GM19467 (cell line): Measurements from ENCODE around the gene WFDC13.
"Not testable (repeated sequence)": the region's sequence is repeated elsewhere in the genome, so short reads cannot be mapped to it uniquely, and the experiment has no call there.

Experiments used
- ATAC-seq: cut with Tn5 transposase; IDR thresholded peaks from one replicate; pipeline ENCODE4 v1.9.1; 2021; ENCODE audit warnings: mild to moderate bottlenecking, moderate library complexity; ENCODE audit not compliant: unreplicated experiment

WFDC13 gene

GRCh38 chr20:45701873-45702272 is at the start of gene WFDC13:
Gene WFDC13, plus strand, starts transcription at chr20:45702038. Its CDS starts 86 bp downstream, at chr20:45702124.
- no peak for ATAC-seq

- not testable (repeated sequence) for ATAC-seq
Observed at GRCh38 chr20:45657038-45657437, 44.8 kb upstream of the WFDC13 start.

DNA sequence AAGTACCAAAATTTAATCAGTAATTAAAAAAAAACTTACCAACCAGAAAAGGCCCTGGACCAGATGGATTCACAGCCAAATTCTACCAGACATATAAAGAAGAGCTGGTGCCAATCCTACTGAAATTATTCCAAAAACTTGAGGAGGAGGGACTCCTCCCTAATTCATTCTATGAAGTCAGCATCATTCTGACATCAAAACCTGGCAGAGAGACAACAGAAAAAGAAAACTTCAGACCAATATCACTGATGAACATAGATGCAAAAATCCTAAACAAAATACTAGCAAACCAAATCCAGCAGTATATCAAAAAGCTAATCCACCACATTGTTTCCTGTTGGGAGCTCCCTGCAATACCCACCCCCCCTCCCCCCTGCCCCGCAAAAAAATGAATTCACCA is 31.7 kb upstream of the WFDC13 start, which contains the start of gene WFDC11:
Gene WFDC11, minus strand, starts transcription at position 101 of the 400 bp plus-strand sequence. CDS start 19,639 bp downstream, outside the sequence.
- no peak for ATAC-seq

DNA sequence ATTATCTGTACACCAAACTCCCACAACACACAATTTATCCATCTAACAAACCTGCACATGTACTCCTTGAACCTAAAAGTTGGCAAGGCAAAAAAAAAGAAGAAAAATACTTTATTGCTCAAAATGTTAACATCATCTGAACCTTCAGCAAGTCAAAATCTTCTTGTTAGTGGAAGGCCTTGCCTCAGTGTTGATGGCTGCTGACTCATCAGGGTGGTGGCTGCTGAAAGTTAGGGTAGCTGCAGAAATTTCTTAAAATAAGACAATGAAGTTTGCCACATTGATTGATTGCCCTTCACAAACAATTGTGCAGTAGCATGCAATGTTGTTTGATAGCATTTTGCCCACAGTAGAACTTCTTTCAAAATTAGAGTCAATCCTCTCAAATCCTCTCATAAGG is 29.1 kb upstream of the WFDC13 start:
- no peak for ATAC-seq

DNA sequence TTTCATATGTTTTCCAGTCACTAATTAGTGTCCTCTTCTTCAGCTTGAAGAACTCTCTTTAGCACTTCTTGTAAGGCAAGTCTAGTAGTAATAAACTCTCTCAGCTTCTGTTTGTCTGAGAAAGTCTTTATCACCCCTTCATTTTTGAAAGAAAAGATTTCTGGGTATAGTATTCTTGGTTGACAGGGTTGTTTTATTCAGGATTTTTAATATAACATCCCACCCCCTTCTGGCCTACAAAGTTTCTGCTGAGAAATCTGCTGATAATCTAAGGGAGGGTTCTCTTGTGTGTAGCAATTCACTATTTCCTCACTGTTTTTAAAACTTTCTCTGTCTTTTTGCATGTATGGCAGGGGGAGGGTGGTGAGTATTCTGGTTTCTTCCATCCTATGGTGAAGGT is 22.2 kb upstream of the WFDC13 start:
- no peak for ATAC-seq

- ATAC-seq: no peak
Observed at GRCh38 chr20:45685896-45686295, 15.9 kb upstream of the WFDC13 start.

- ATAC-seq: not testable (repeated sequence)
Observed at GRCh38 chr20:45693346-45693745, 8.5 kb upstream of the WFDC13 start.

DNA sequence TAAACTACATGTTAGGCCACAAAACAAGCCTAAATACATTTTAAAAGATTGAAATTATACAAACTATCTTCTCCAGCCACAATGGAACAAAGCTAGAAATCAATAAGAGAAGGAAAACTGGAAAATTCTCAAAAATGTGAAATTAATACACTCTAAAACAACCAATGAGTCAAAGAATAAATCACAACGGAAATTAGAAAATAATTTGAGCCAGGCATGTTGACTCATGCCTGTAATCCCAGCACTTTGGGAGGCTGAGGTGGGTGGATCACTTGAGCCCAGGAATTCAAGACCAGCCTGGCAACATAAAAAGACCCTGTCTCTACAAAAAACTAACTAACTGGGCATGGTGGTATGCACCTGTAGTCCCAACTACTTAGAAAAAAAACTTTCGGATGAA is 6.3 kb upstream of the WFDC13 start:
- ATAC-seq: no peak

- no peak for ATAC-seq
Observed at GRCh38 chr20:45701104-45701503, 734 bp upstream of the WFDC13 start.

GRCh38 chr20:45704969-45705637 is 3.3 kb downstream of the WFDC13 start, which contains the start of gene WFDC10B:
Gene WFDC10B, minus strand, starts transcription at chr20:45705019. Its CDS starts 19,027 bp downstream, at chr20:45685992.
- ATAC-seq: no peak

GRCh38 chr20:45716141-45716688 is 14.4 kb downstream of the WFDC13 start:
- ATAC-seq: not testable (repeated sequence)

- ATAC-seq: no peak
Observed at GRCh38 chr20:45722047-45722446, 20.2 kb downstream of the WFDC13 start, which contains the start of gene SPINT4. Gene SPINT4, plus strand, starts transcription at chr20:45722347. Its CDS starts 21 bp downstream, at chr20:45722368.

DNA sequence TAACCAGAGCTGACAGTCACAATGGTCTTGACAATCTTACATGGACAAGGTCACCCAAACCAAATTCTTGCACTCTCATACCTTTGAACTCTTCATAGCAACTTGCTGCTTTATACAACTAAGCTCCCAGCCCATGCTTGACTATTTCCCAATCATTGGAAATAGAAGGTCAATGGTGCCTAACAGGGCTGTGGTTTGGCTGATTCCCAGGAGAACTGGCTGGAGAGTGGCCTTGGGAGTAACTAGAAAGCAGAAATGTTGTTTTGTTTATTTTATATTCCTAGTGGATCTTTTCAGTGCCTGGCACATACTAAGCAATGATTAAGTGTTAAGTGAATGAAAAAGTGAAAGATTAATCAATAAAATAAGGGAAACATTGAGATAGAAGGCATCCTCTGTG is 23.3 kb downstream of the WFDC13 start:
- ATAC-seq: no peak

DNA sequence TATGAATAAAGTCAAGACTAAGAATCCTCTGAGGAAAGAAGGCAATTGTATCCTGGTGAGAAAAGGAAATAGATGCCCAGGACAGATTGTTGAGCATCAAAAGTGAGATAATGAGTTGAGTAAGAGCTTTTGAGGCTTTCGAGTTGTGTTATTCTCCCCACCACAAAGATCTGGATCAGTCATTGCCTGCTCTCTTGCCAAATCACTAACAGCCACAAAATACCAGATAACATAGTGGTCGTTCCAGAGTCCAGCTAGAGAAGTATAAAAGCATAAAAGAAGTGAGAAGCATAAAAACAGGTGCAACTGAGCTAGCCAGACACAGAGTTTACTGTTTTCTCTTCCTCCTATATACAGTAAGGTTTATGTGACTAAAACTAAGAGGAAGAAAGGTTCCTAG is 25.2 kb downstream of the WFDC13 start:
- no peak for ATAC-seq

DNA sequence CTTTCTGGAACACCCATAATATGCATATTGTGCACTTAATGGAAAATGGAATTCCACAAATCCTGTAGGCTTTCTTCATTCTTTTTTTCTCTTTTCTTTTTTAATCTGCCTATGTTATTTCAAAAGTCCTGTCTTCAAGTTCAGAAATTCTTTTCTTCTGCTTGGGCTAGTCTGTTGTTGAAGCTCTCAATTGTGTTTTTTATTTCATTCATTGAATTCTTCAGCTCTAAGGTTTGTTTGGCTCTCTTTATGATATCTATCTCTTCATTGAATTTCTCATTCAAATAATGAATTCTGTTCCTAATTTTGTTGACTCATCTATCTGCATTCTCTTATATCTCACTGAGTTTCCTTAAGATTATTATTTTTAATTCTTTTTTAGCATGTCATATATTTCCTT is 30.4 kb downstream of the WFDC13 start:
- ATAC-seq: no peak

DNA sequence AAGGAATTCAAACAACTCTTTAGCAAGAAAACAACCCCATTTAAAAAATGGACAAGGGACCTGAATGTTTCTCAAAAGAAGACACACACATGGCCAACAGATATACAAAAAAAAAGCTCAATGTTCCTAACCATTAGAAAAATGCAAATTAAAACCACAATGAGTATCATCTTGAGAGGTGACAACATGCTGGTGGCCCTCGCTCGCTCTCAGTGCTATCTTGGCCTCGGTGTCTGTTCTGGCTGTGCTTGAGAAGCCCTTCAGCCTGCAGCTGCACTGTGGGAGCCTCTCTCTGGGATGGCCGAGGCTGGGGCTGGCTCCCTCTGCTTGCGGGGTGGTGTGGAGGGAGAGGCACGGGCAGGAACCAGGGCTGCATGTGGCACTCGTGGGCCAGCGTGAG is 33.7 kb downstream of the WFDC13 start:
- ATAC-seq: no peak

GRCh38 chr20:45735988-45736387 is 34.1 kb downstream of the WFDC13 start:
- ATAC-seq: no peak

DNA sequence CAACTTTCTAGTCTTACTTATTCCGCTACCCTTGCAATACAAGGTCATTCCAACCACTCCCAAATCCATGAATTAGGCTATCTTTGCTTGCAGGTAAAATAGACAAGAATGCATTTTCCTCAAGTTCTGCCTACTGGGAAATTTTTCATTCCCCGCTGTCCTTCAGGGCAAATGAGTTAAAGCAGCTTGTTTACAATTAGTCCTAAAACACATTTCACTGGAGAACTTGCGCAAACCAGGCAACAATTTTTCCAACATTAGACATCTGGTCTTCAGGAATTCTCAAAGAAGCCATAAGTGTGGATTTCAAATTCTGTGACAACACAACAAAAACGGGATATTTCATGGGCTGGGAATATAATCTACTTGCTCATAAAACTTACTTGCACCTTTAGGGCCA is 40.8 kb downstream of the WFDC13 start:
- ATAC-seq: no peak

DNA sequence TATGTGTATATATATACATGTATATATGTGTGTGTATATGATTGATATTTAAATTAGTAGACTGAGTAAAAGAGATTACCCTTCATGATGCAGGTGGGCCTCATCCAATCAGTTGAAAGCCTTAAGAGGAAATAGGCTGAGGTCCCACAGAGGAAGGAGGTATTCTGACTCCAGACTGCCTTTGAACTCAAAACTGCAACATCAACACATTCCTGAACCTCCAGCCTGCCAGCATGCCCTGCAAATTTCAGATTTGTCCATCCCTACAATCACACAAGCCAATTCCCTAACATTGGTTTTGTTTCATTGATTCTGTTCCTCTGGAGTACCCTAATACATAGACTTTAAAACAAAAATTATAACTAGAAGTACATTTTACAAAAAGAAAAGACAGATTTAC is 43.2 kb downstream of the WFDC13 start:
- ATAC-seq: no peak

DNA sequence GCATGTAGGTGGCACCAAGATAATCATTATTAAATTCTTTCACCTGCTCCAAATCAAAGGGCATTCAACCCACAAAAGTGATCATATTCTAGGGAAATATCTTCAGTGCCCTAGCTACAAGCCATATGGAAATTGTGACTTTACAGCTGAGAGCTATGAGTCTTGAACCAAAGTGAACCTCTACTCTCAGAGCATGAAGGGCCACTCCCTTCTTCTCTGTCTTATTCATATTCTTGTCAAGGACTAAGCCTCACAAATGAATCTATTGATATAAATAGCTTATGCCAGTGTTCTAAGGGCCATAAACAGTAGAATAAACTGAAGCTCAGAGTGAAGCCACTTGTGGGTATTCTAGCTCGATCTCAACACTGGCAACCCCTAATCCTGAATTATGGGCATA is 49.9 kb downstream of the WFDC13 start:
- ATAC-seq: no peak

- no peak for ATAC-seq
Observed at GRCh38 chr20:45752746-45753145, 50.9 kb downstream of the WFDC13 start.

GRCh38 chr20:45758096-45758495 is 56.3 kb downstream of the WFDC13 start:
- no peak for ATAC-seq
